Adipocyte (in vitro differentiated cells): Measurements from ENCODE around the gene IGFBP6.

Source experiments
- DNase-seq: peaks from one replicate; pipeline ENCODE4 v3.0.0-alpha.2; 2015; ENCODE audit warnings: low read depth
- H3K27me3 ChIP-seq: replicated peaks from 2 replicates; pipeline ENCODE4 v1.7.0; 2013; ENCODE audit warnings: mild to moderate bottlenecking, low read length, moderate library complexity; ENCODE audit not compliant: control insufficient read depth, insufficient read depth
- H3K36me3 ChIP-seq: 2 replicates; pipeline ENCODE4 v1.7.0; 2013; ENCODE audit warnings: low read length, mild to moderate bottlenecking, moderate library complexity; ENCODE audit not compliant: control insufficient read depth, insufficient read depth, severe bottlenecking
- H3K4me1 ChIP-seq: 2 replicates; pipeline ENCODE4 v1.7.0; 2013; ENCODE audit warnings: mild to moderate bottlenecking, low read length, moderate library complexity; ENCODE audit not compliant: control insufficient read depth, insufficient read depth
- H3K4me3 ChIP-seq: 2 replicates; pipeline ENCODE4 v1.7.0; 2013; ENCODE audit warnings: mild to moderate bottlenecking, low read length, moderate library complexity
- H3K9ac ChIP-seq: 2 replicates; pipeline ENCODE4 v1.7.0; 2013; ENCODE audit warnings: mild to moderate bottlenecking, low read length, moderate library complexity
- H3K9me3 ChIP-seq: 2 replicates; pipeline ENCODE4 v1.7.0; 2013; ENCODE audit warnings: mild to moderate bottlenecking, low read length, moderate library complexity; ENCODE audit not compliant: control insufficient read depth

Gene IGFBP6

GRCh38 chr12:53060721-53061276 lies 36.7 kb upstream of the IGFBP6 start:
- Histone ChIP-seq H3K36me3 (peaks cover 84% of the 10 kb centered on the region), H3K4me3 (no peak overlapping the region), H3K9ac (peak overlapping the region; percentile 59), H3K9me3 (no peaks in the 10 kb centered on the region), H3K27me3 (no peaks in the 10 kb centered on the region), H3K4me1 (peaks cover 60% of the 10 kb centered on the region)
- no peak for DNase-seq

GRCh38 chr12:53061404-53062010 lies 36.0 kb upstream of the IGFBP6 start:
- Histone ChIP-seq H3K9ac (peak overlapping the region; percentile 59), H3K4me3 (no peak overlapping the region), H3K9me3 (no peaks in the 10 kb centered on the region), H3K27me3 (no peaks in the 10 kb centered on the region), H3K4me1 (peaks cover 60% of the 10 kb centered on the region), H3K36me3 (peaks cover 77% of the 10 kb centered on the region)
- no peak for DNase-seq

GRCh38 chr12:53062011-53062961 lies 35.2 kb upstream of the IGFBP6 start:
- DNase-seq, result no peak

GRCh38 chr12:53062977-53063707 lies 34.3 kb upstream of the IGFBP6 start:
- DNase-seq, result no peak
- no peaks in the 10 kb centered on the region for H3K9me3 ChIP-seq
- no peaks in the 10 kb centered on the region for H3K27me3 ChIP-seq
- no peak overlapping the region for H3K4me3 ChIP-seq
- peaks cover 60% of the 10 kb centered on the region for H3K36me3 ChIP-seq
- peak overlapping the region; percentile 89 for H3K9ac ChIP-seq
- H3K4me1 ChIP-seq, result peaks cover 67% of the 10 kb centered on the region

More at GRCh38 chr12:53062011-53062961, 35.2 kb upstream of the IGFBP6 start:
- Histone ChIP-seq H3K4me1 (peaks cover 63% of the 10 kb centered on the region), H3K9me3 (no peaks in the 10 kb centered on the region), H3K9ac (peak overlapping the region; percentile 59), H3K36me3 (peaks cover 69% of the 10 kb centered on the region), H3K27me3 (no peaks in the 10 kb centered on the region), H3K4me3 (no peak overlapping the region)

- DNase-seq, result peak; percentile 72
- Histone ChIP-seq H3K27me3 (no peaks in the 10 kb centered on the region), H3K9ac (peak overlapping the region; percentile 89), H3K4me3 (no peak overlapping the region), H3K4me1 (peaks cover 74% of the 10 kb centered on the region), H3K9me3 (no peaks in the 10 kb centered on the region), H3K36me3 (peaks cover 53% of the 10 kb centered on the region)
These were observed 33.5 kb upstream of the IGFBP6 start for GRCh38 chr12:53063708-53064612.

- peaks cover 83% of the 10 kb centered on the region for H3K4me1 ChIP-seq
- H3K9ac ChIP-seq, result peak overlapping the region; percentile 89
- DNase-seq, result no peak
- no peaks in the 10 kb centered on the region for H3K27me3 ChIP-seq
- peaks cover 45% of the 10 kb centered on the region for H3K36me3 ChIP-seq
- no peak overlapping the region for H3K4me3 ChIP-seq
- no peaks in the 10 kb centered on the region for H3K9me3 ChIP-seq
These were observed 32.6 kb upstream of the IGFBP6 start for GRCh38 chr12:53064613-53065436.

GRCh38 chr12:53065470-53065869 lies 32.0 kb upstream of the IGFBP6 start:
- peak overlapping the region; percentile 89 for H3K9ac ChIP-seq
- H3K4me1 ChIP-seq, result peaks cover 88% of the 10 kb centered on the region
- H3K27me3 ChIP-seq, result no peaks in the 10 kb centered on the region
- peaks cover 38% of the 10 kb centered on the region for H3K36me3 ChIP-seq
- DNase-seq, result no peak
- no peak overlapping the region for H3K4me3 ChIP-seq
- no peaks in the 10 kb centered on the region for H3K9me3 ChIP-seq

- peak overlapping the region; percentile 2 for H3K4me3 ChIP-seq
- peaks cover 89% of the 10 kb centered on the region for H3K4me1 ChIP-seq
- H3K9ac ChIP-seq, result peak overlapping the region; percentile 89
- H3K27me3 ChIP-seq, result no peaks in the 10 kb centered on the region
- H3K36me3 ChIP-seq, result peaks cover 30% of the 10 kb centered on the region
- no peaks in the 10 kb centered on the region for H3K9me3 ChIP-seq
- peak; percentile 95 for DNase-seq
These were observed 31.2 kb upstream of the IGFBP6 start for GRCh38 chr12:53065975-53066931.
